ENCODE measurements around the gene P2RX1.

P2RX1 gene

DNA sequence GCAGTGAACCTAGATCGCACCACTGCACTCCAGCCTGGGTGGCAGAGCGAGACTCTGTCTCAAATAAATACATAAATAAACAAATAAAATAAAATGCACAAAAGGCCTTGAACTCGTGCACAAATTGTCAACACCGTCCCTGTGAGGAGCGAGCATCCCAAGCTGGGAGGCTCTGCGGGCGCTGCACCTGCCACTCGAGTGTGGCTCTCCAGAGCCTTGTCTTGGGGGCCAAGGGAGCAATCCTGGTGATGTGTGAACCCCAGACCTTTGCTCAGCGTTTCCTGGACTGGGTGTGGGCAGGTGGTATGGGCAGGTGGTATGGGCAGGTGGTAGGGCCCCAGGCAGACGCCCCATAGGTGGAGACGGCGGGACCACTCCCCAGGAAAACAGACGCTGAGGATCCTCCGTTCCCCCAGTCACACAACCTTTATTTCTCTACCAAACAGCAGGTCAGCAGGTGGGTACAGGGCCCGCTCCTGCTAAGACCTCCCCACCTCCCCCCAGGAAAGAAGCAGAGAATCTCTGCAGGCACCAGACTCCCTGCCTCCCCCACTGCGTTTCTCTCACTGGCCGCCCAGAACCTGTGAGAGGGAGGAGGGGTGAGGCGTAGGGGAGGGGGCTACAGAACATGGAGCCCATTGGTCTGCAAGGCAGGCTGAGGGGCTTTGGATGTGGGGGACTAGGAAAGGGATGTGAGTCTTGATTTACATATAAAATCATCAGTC is 7.4 kb upstream of the P2RX1 start:
- no peak for DNase-seq

GRCh38 chr17:3922765-3923164 is 6.5 kb upstream of the P2RX1 start:
- no peak for DNase-seq

DNA sequence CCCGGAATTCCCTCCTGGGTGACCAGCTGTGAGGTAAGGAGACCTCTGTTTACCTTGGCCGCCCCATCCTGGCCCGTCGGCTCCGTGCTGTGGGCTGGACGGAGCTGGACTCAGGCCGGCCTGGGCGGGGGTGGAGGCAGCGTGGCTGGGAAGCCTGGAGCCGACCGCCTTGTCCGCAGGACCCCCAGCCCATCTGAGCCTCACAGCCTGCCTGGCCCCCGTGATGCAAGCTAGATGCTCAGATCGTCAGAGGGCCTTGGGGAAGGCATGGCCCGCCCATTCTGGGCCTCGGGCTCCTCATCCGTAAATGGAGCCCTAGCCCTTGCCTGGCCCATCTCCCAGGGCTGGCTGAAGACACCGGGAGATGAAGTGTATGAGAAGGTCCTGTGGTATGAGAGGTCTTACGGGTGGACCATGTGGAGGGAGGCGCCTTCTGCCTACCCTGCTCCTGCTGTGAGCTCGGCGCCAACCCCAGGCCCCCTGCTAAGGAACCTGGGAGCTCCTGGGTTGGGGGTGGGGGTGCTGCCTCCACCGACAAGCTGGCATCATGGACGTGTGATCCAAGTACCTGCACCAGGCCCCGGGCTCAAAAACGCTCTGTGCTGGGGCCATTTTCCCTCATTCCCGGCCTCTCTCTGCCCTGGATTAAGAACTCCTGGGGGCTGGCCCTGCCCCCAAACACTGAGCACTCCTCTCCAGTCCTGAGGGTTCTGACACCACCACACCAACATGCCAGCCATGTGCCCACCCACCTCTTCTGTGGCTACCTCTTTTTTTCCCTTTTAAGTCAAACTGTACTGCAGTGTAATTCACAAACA is 5.4 kb upstream of the P2RX1 start:
- DNase-seq = peak; percentile 54

- peak; percentile 31 for DNase-seq
Observed at GRCh38 chr17:3921006-3921405, 4.7 kb upstream of the P2RX1 start.

- no peak for DNase-seq
Observed at GRCh38 chr17:3919123-3919624, 2.9 kb upstream of the P2RX1 start.

GRCh38 chr17:3918372-3919122 is 2.3 kb upstream of the P2RX1 start:
- peak; percentile 67 for DNase-seq

DNA sequence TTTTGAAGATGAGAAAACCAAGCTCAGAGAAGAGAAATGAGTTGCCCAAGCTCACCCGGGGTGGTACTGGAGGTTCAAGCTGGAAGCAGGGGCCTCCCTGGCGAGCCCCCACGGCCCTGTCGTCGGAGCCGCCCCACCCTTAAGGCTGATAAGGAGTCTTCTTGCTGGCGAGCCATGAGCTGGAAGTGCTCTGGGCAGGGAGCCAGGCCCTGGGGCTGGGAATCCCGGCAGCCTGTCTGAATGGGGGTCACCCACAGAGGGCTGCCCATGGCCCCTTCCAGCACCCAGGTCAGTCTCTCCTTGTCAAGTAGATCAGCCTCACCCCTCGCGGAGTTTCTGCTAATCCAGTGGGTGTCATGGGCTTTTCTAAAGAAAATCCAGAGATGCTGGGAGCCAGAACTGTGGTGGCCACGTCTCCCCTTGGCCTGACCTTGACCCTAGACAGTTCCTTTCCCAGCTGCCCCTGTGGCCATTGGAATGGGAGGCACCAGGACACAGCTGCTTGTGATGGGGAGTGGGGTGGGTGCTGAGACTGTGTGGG is 1.2 kb upstream of the P2RX1 start:
- DNase-seq = peak; percentile 57

- no peak for DNase-seq
Observed at GRCh38 chr17:3916825-3917224, 560 bp upstream of the P2RX1 start.

- no peak for DNase-seq
Observed at GRCh38 chr17:3915581-3915994, 677 bp downstream of the P2RX1 start.

DNA sequence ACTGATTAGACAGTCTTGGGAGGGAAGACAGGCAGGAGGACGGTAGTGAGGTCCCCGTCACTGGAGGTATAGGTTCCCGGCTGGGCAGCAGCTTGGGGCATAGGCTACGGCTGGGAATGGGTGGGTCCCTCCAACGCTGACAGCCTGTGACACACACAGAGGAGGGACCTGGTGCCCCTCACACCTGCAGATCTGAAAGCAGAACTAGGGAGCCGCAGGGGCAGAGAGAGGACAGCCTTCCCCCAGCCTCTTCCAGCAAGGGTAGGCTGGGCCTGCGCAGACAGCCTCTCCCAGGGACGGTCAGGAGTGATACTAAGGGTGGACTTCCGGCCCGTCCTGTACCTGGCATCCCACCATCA is 2.0 kb downstream of the P2RX1 start:
- DNase-seq = no peak

- DNase-seq = peak; percentile 62
Observed at GRCh38 chr17:3913531-3914311, 2.5 kb downstream of the P2RX1 start.

GRCh38 chr17:3912827-3913226 is 3.4 kb downstream of the P2RX1 start:
- no peak for DNase-seq

DNA sequence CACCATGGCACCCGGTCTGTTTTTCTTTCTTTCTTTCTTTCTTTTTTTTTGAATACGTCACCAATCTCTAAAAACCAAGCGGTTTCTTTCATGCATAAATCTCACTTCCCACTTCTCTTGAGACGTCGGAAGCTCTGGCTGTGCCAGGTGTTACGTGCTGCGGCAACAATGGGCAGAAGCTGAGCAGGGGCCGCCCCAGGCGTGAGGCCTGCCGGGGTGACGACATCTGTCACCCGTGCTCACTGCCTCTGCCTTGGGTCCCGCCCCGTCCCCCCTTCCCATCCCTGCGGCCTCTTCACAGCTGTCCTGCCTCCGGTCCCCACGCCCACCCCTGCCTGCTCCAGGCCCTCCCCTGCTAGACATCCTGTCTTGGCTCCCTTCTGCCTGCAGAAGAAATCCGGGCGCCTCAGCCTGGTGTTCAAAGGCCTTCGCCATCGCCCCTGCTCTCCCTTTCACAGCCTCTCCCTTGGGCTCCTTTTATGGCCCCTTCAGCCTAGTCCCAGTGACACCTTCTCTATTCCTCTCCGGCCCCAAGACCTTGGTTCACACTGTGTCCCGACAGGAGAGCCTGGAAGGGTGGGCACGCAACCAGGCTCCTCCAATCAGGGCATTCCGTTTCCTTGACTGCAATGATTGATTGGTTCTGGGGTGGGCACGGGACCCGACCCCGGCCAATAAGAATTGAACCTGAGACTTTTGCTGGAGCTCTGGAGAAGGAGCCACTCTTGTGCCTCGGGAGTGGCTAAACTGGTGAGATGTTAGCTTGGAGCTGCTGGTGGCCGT is 4.8 kb downstream of the P2RX1 start:
- DNase-seq = peak; percentile 18

DNA sequence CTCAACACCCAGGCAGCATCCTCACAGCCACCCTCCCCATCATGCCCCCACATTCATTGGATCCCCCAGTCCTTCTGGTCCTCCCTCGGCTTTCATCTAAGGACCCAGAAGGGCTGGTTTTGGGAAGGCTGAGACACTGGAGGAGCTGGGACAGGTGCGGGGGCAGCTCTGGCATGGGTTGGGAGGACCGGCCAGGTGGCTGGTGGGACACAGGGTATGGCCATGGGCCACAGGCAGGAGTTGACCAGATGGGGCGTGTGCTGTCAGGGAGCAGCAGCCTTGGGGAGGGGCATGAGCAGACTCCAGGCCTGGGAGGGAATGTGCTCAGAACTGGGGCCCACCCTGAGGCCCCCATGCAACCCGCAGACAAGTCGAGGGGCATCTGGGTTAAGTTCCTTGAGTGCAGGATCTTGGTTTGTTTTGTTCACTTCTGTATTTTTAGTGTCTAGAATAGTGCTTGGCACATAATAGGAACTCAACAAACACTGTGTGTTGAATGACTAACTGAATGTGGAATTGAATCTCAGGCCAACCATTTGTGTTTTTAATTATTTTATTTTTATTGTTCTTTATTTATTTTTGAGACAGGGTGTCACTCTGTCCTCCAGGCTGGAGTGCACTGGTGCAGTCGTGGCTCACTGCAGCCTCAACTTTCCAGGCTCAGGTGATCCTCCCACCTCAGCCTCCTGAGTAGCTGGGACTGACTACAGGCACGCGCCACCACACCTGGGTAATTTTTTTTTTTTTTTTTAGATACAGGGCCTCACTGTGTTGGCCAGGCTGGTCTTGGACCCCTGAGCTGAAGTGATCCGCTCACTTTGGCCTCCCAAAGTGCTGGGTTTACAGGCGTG is 5.6 kb downstream of the P2RX1 start:
- no peak for DNase-seq

DNA sequence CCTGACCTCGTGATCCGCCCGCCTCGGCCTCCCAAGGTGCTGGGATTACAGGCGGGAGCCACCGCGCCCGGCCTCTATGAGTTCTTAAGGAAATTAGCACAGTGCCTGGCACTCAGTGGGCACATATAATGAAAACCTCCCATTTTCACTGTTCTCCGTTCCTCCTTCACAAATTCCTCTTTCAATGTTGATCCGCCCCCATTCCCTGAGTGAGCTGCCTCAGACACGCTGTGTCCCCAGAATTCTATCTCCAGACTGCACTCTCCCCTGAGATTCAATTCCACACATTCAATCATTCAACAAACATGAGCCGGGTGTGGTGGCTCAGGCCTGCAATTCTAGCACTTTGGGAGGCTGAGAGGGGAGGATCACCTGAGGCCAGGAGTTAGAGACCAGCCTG is 7.0 kb downstream of the P2RX1 start:
- no peak for DNase-seq

GRCh38 chr17:3907483-3908216 is 8.6 kb downstream of the P2RX1 start:
- no peak for DNase-seq

DNA sequence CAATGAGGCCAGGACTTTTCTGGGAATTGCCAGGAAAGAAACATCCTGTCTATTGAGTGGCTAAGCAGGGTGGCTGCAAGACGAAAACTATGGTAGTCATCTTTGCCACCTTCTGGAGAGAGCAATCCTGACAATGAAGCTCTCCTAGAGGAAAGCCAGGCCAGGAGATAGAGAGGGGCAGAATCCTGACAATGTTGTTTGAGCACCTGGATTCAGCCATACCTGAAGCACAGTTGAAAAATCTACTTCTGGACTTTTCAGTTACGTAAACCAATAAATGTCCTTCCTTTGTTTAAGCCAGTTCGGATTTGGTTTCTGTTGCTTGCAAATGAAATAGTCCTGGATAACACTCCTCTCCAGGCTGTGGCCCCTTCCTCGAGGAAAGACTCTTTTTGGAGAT is 9.4 kb downstream of the P2RX1 start:
- no peak for DNase-seq

DNA sequence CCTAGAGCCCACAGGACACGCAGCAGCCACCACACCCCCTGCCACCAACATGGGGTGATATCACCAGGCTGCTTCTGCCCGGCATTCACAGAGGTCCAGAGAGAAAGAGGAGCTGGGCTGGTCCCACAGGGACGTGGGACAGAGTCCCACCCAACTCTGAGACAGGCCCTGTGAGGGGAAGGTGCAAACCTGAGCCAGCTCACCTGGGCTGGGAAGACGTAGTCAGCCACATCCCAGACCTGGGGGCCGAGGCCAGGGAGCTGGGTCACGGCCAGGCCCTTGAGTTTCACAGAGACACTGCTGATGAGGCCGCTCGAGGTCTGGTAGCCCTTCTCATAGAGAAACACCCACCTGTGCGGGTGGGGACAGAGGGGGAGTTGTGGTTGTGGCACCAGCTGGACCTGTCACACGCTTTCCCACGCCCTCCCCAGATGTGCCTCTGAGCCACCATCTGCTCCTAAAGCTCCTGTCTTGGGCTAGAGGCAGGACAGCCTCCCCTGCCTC is 11.2 kb downstream of the P2RX1 start:
- peak; percentile 16 for DNase-seq

DNA sequence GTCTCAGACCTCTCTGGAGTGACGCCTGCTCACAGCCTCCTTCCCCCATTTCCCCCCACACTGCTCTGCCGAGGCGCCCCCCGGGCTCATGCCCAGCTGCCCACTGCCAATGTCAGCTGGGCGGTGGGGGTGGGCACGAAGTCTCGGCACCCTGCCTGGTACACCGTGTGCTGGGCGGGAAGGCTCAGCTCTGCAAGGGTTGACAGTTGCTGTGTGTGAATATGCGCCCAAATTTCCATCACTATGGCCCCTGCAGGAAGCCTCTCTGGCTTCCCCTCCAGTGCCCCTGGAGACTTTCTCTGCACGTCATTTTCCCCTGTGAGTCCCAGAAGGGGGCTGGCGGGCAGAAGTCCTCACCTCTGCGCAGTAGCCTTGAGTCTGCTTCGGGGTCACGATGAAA is 11.8 kb downstream of the P2RX1 start:
- DNase-seq = no peak

DNA sequence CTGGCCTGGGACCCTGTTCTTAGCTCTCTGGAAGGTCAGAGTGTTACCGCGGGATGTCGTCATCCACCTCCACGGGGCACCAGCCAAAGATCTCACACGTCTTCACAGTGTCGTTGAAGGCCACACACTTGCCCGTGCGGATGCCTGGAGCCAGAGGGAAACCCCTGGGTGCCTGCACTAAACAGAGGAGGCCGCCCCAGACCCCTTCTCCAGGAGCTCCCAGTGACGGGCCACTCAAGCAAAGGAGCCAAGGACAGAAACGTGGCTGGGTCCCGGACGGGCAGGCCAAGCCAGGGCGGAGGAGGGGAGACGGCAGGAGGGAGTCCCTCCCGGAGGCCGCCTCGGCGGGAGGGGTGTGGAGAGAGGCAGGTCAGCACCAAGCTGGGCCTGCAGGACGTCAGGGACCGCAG is 12.4 kb downstream of the P2RX1 start:
- DNase-seq = no peak
